GM12878 (cell line): Measurements from ENCODE around the gene PGLYRP2. TPM values are rescaled to one million over a fixed set of nuclear protein-coding genes. Genes with fewer than 3 reads are reported as not detected.
A peak's percentile ranks its signal among the peaks of the same experiment; 100 is the strongest.

Experiments used
- BCL3 ChIP-seq: IDR thresholded peaks from 2 replicates; pipeline ENCODE4 v1.6.1; 2011; ENCODE audit warnings: borderline replicate concordance, low read depth, mild to moderate bottlenecking, moderate library complexity, low read length; ENCODE audit not compliant: insufficient read depth, poor library complexity, severe bottlenecking
- CTCF ChIP-seq, 3 experiments: IDR thresholded peaks in 2 of 3; conservative IDR thresholded peaks in 1 of 3; 2 replicates each; pipeline ENCODE4 v1.5.1; 2011; ENCODE audit warnings: low read depth in 3 of 3, low read length in 3 of 3, mild to moderate bottlenecking in 3 of 3, control low read depth in 2 of 3, moderate library complexity in 2 of 3, inconsistent platforms in 1 of 3, mixed read lengths in 1 of 3; ENCODE audit not compliant: control insufficient read depth in 2 of 3, insufficient read depth in 1 of 3; ENCODE audit errors: extremely low read depth in 1 of 3
- DPF2 ChIP-seq: fragments of 450-650 bp; IDR thresholded peaks from 2 replicates; pipeline ENCODE4 v1.6.1; 2017; ENCODE audit warnings: mild to moderate bottlenecking
- EZH2 ChIP-seq: IDR thresholded peaks from 2 replicates; pipeline ENCODE4 v1.6.1; 2012; ENCODE audit warnings: low read depth, mild to moderate bottlenecking, control low read depth, inconsistent platforms, low read length, borderline replicate concordance; ENCODE audit not compliant: control insufficient read depth
- HDAC2 ChIP-seq: fragments of 200-600 bp; sonication (generic); IDR thresholded peaks from 2 replicates; pipeline ENCODE4 v1.6.1; 2017
- HDGF ChIP-seq: fragments of 450-650 bp; IDR thresholded peaks from 2 replicates; pipeline ENCODE4 v1.6.1; 2016; ENCODE audit warnings: antibody characterized with exemption
- MAX ChIP-seq: IDR thresholded peaks from 2 replicates; pipeline ENCODE4 v1.6.1; 2012; ENCODE audit warnings: low read depth, low read length, improper control_type of control experiment
- NBN ChIP-seq: fragments of 450-650 bp; IDR thresholded peaks from 2 replicates; pipeline ENCODE4 v1.6.1; 2016
- NFIC ChIP-seq: IDR thresholded peaks from 2 replicates; pipeline ENCODE4 v1.6.1; 2012; ENCODE audit warnings: low read depth, mild to moderate bottlenecking, inconsistent platforms, low read length, moderate library complexity
- NFXL1 ChIP-seq: fragments of 450-650 bp; IDR thresholded peaks from 2 replicates; pipeline ENCODE4 v1.6.1; 2017; ENCODE audit warnings: antibody characterized with exemption, mild to moderate bottlenecking, borderline replicate concordance
- NFYB ChIP-seq: IDR thresholded peaks from 2 replicates; pipeline ENCODE4 v1.6.1; 2011; ENCODE audit warnings: low read depth, mild to moderate bottlenecking, low read length, improper control_type of control experiment, moderate library complexity; ENCODE audit not compliant: insufficient read depth
- SIN3A ChIP-seq: IDR thresholded peaks from 2 replicates; pipeline ENCODE4 v1.6.1; 2012; ENCODE audit warnings: low read depth, low read length, improper control_type of control experiment
- STAT1 ChIP-seq: fragments of 450-650 bp; conservative IDR thresholded peaks from 2 replicates; pipeline ENCODE4 v1.6.1; 2014; ENCODE audit warnings: antibody characterized with exemption, mild to moderate bottlenecking
- SUPT20H ChIP-seq: IDR thresholded peaks from 2 replicates; pipeline ENCODE4 v1.6.1; 2011; ENCODE audit warnings: low read depth, mild to moderate bottlenecking, low read length, moderate library complexity, borderline replicate concordance; ENCODE audit not compliant: control insufficient read depth
- YBX1 ChIP-seq: fragments of 450-650 bp; IDR thresholded peaks from 2 replicates; pipeline ENCODE4 v1.6.1; 2016; ENCODE audit warnings: antibody characterized with exemption
- ZBTB33 ChIP-seq: fragments of 450-650 bp; IDR thresholded peaks from 2 replicates; pipeline ENCODE4 v1.6.1; 2017; ENCODE audit warnings: mild to moderate bottlenecking
- polyA plus RNA-seq, 11 experiments: library from polyadenylated mRNA; depleted of rRNA in 4 of 11; unstranded in 6 of 11; stranded (reverse) in 5 of 11; fragments of >200 nt; fragmentation: Nextera tagmentation in 4 of 11; fragmentation: Illumina TruSeq in 1 of 11; extraction: Ambion mirVana in 4 of 11; extraction: Trizol in 1 of 11; gene quantifications; 1 replicate in 1 of 11; 2 replicates in 10 of 11; pipeline versions ENCODE4 v1.2.1 to v1.2.3, GENCODE V29; 2011 to 2016; ENCODE audit warnings: inconsistent platforms in 2 of 11, missing spikeins in 2 of 11, low read depth in 1 of 11
- total RNA-seq, 4 experiments: library from RNA; depleted of rRNA in 3 of 4; stranded (reverse); fragments of >200 nt in 3 of 4; fragmentation: Illumina TruSeq in 1 of 4; extraction: Trizol in 1 of 4; gene quantifications; 2 replicates each; pipeline versions ENCODE4 v1.2.1 to v1.2.3, GENCODE V29; 2013 to 2021
- TF ChIP-seq, protein P1 (sequence below): IDR thresholded peaks from 2 replicates; pipeline ENCODE4 v1.6.1; 2011; ENCODE audit warnings: mild to moderate bottlenecking, low read depth, low read length, moderate library complexity; ENCODE audit not compliant: insufficient replicate concordance
- TF ChIP-seq, protein P2 (sequence below): fragments of 450-650 bp; IDR thresholded peaks from 2 replicates; pipeline ENCODE4 v1.6.1; 2017; ENCODE audit warnings: low read depth, mild to moderate bottlenecking, moderate library complexity

PGLYRP2 gene
- total and polyA plus RNA-seq, 10 of the 15 experiments (the other 5 are each of a cell fraction or from before 2014, with no cell fraction given) = 0.15 to 0.48 (median 0.26) TPM; not detected in 5

GRCh38 chr19:15432629-15433518 lies 46.4 kb downstream of the PGLYRP2 start (continued):
- TF ChIP-seq, protein P1, sequence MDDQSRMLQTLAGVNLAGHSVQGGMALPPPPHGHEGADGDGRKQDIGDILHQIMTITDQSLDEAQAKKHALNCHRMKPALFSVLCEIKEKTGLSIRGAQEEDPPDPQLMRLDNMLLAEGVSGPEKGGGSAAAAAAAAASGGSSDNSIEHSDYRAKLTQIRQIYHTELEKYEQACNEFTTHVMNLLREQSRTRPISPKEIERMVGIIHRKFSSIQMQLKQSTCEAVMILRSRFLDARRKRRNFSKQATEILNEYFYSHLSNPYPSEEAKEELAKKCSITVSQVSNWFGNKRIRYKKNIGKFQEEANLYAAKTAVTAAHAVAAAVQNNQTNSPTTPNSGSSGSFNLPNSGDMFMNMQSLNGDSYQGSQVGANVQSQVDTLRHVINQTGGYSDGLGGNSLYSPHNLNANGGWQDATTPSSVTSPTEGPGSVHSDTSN = peak; percentile 86
- TF ChIP-seq SIN3A (peak; percentile 56), HDAC2 (no peak), DPF2 (peak; percentile 47), NFYB (no peak), YBX1 (no peak), EZH2 (no peak), SUPT20H (no peak), CTCF (IDR thresholded peaks at IDR 0.05 in 2 of 3, conservative IDR thresholded peaks at IDR 0.05 in 1 of 3; ENCODE audit: control insufficient read depth in 2 of 3, extremely low read depth in 1 of 3, insufficient read depth in 1 of 3, low read depth in 3 of 3, low read length in 3 of 3) (no peak), STAT1 (peak; percentile 94), NFIC (no peak), BCL3 (peak; percentile 30), NFXL1 (peak; percentile 48; the same call in 1 of the 2 replicates), MAX (peak; percentile 82), ZBTB33 (no peak), NBN (peak; percentile 59; the same call in 1 of the 2 replicates), HDGF (no peak)
- TF ChIP-seq, protein P2, sequence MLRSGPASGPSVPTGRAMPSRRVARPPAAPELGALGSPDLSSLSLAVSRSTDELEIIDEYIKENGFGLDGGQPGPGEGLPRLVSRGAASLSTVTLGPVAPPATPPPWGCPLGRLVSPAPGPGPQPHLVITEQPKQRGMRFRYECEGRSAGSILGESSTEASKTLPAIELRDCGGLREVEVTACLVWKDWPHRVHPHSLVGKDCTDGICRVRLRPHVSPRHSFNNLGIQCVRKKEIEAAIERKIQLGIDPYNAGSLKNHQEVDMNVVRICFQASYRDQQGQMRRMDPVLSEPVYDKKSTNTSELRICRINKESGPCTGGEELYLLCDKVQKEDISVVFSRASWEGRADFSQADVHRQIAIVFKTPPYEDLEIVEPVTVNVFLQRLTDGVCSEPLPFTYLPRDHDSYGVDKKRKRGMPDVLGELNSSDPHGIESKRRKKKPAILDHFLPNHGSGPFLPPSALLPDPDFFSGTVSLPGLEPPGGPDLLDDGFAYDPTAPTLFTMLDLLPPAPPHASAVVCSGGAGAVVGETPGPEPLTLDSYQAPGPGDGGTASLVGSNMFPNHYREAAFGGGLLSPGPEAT = peak; percentile 62
